ENCODE data around the gene MTA3.

Gene MTA3

DNA sequence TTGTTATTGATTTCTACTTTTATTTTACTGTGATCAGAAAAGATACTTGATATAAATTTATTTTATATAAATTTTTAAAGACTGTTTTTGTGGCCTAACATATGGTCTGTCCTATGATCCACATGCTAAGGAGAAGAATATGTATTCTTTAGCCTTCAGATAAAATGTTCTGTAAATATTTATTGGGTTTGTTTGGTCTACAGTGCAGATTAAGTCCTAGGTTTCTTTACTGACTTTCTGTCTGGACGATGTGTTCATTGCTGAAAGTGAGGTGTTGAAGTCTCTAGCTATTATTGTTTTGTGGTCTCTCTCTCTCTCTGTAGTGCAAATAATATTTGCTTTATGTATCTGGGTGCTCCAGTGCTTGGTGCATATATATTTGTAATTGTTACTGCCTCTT, 165.4 kb downstream of the MTA3 start:
- no peak for DNase-seq (ENCODE audit: low read depth)
- no peak overlapping the region for H3K4me3 ChIP-seq (ENCODE audit: low read depth, low read length)
- TF ChIP-seq POLR2A (IDR thresholded peaks at IDR 0.05; ENCODE audit: extremely low read depth, insufficient read length) = no peak
- TF ChIP-seq, protein P1, sequence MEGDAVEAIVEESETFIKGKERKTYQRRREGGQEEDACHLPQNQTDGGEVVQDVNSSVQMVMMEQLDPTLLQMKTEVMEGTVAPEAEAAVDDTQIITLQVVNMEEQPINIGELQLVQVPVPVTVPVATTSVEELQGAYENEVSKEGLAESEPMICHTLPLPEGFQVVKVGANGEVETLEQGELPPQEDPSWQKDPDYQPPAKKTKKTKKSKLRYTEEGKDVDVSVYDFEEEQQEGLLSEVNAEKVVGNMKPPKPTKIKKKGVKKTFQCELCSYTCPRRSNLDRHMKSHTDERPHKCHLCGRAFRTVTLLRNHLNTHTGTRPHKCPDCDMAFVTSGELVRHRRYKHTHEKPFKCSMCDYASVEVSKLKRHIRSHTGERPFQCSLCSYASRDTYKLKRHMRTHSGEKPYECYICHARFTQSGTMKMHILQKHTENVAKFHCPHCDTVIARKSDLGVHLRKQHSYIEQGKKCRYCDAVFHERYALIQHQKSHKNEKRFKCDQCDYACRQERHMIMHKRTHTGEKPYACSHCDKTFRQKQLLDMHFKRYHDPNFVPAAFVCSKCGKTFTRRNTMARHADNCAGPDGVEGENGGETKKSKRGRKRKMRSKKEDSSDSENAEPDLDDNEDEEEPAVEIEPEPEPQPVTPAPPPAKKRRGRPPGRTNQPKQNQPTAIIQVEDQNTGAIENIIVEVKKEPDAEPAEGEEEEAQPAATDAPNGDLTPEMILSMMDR (IDR thresholded peaks at IDR 0.05; ENCODE audit: low read depth, low read length) = no peak
- TF ChIP-seq, protein P2, sequence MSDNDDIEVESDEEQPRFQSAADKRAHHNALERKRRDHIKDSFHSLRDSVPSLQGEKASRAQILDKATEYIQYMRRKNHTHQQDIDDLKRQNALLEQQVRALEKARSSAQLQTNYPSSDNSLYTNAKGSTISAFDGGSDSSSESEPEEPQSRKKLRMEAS (IDR thresholded peaks at IDR 0.05; ENCODE audit: low read depth, low read length) = no peak
- TF ChIP-seq MYC (IDR thresholded peaks at IDR 0.05; ENCODE audit: low read depth, low read length) = no peak

DNA sequence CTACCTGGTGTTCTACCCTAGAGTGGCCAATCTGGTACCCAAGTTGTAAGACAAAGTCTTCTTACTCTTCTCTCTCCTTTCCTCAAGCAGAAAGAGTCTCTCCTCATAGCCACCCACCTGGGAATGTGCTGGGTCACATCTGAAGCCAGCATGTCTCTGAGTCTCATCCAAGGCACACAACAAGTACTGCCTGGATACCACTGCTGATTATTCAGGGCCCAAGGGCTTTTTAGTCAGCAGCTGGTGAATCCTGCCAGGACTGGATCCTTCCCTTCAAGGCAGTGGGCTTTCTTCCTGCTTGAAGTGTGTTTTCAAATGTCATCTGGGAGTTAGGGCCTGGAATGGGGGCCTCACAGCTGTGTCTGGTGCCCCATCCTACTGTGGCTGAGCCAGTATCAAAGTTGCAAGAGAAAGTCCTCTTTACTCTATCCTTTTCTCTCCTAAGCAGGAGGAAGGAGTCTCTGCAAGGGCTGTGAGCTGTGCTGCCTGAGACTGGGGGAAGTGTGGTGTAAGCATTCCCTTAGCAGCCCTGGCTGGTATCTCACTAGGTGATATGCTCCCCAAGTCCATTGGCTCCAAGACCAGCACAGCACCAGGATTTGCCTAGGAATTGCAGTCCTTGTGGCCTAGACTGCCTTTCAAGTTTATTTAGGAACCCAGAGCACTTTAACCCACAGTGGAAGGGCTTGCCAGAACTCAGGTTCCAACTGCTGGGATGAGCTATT, 168.3 kb downstream of the MTA3 start:
- DNase-seq (ENCODE audit: low read depth) = no peak
- no peak overlapping the region for H3K4me3 ChIP-seq (ENCODE audit: low read depth, low read length)
- TF ChIP-seq MYC (IDR thresholded peaks at IDR 0.05; ENCODE audit: low read depth, low read length) (no peak), POLR2A (IDR thresholded peaks at IDR 0.05; ENCODE audit: extremely low read depth, insufficient read length) (no peak)
- TF ChIP-seq, protein P2 (IDR thresholded peaks at IDR 0.05; ENCODE audit: low read depth, low read length) = no peak
- TF ChIP-seq, protein P1 (IDR thresholded peaks at IDR 0.05; ENCODE audit: low read depth, low read length) = no peak

DNA sequence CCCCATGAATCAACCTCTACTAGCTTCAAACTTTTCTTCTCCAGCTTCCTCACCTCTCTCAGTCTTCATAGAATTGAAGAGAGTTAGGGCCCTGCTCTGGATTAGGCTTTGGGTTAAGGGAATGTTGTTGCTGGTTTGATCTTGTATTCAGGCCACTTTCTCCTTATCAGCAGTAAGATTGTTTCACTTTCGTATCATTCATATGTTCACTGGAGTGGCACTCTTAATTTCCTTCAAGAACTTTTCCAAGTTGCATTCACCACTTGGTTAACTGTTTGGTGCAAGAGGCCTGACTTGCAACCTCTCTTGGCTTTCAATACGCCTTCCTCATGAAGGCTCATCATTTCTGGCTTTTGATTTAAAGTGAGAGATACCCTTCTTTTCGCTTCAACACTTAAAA, 172.7 kb downstream of the MTA3 start:
- no peak overlapping the region for H3K4me3 ChIP-seq (ENCODE audit: low read depth, low read length)
- DNase-seq (ENCODE audit: low read depth) = no peak
- TF ChIP-seq, protein P2 (IDR thresholded peaks at IDR 0.05; ENCODE audit: low read depth, low read length) = no peak
- TF ChIP-seq, protein P1 (IDR thresholded peaks at IDR 0.05; ENCODE audit: low read depth, low read length) = no peak
- TF ChIP-seq MYC (IDR thresholded peaks at IDR 0.05; ENCODE audit: low read depth, low read length) = no peak
- TF ChIP-seq POLR2A (IDR thresholded peaks at IDR 0.05; ENCODE audit: extremely low read depth, insufficient read length) = no peak

DNA sequence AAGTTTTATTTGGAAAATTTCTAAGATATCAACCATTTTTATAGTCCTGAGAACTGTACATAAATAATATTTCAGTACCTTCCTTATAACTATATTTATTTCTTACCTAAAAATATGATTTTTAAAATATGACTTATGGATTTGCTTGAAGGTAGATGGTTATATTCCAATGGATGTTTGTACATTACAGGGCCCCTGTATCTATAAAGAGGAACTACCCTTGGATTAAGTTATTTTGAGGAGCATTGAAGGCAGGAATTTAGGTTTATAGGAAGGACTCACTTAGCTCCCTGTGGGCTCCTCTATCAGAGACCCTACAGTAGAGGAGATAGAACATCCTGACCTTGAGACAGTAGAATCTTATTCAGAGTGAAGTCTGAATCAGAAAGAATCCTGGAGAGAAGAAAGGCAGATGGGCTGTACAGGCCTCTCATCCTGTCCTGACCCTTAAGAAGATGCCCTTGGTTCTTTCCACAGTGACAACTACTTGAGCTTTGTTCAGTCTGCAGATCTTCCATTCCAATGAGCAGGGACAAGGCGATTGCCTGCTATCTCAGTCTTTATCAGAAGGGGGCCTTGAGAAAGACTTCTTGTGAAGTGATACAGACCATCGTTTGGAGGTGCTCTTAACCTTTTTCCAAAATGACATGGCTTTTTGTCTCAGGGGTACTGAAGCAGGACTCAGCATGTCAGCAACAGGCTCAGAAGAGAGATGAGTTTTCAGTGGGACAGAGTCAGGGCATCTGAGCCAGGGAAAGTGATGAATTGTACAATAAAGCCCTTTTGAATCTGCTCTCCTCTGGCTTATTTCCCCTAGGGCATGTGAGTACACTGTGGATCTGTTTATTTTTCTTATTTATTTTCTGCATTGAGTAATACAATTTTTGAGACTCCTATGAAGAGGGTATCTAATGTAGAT, 174.6 kb downstream of the MTA3 start:
- DNase-seq (ENCODE audit: low read depth) = no peak
- TF ChIP-seq, protein P1 (IDR thresholded peaks at IDR 0.05; ENCODE audit: low read depth, low read length) = no peak
- no peak for TF ChIP-seq POLR2A (IDR thresholded peaks at IDR 0.05; ENCODE audit: extremely low read depth, insufficient read length)
- TF ChIP-seq MYC (IDR thresholded peaks at IDR 0.05; ENCODE audit: low read depth, low read length) = no peak
- no peak overlapping the region for H3K4me3 ChIP-seq (ENCODE audit: low read depth, low read length)

DNA sequence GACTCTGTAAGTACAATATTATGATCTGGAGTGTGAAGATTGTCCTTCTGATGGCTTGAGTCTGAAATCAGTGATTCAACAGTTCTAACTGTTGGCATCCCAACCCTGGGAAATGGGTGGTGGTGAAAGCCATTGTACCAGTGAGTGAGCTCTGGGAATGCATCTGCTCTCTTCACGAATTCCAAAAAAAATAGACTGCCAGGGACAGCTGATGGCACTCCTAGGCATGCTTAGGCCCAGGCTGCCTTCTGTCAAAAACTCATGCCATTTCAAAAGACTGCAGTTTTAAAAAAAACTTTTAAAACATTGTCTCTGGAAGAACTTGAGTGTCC, 175.2 kb downstream of the MTA3 start:
- no peak for DNase-seq (ENCODE audit: low read depth)
- TF ChIP-seq MYC (IDR thresholded peaks at IDR 0.05; ENCODE audit: low read depth, low read length) (no peak), POLR2A (IDR thresholded peaks at IDR 0.05; ENCODE audit: extremely low read depth, insufficient read length) (no peak)
- TF ChIP-seq, protein P2 (IDR thresholded peaks at IDR 0.05; ENCODE audit: low read depth, low read length) = no peak
- TF ChIP-seq, protein P1 (IDR thresholded peaks at IDR 0.05; ENCODE audit: low read depth, low read length) = no peak

More for the DNA sequence above, 175.2 kb downstream of the MTA3 start:
- no peak overlapping the region for H3K4me3 ChIP-seq (ENCODE audit: low read depth, low read length)

Data from NB4 (cell line).